IMR-90 (cell line): Measurements from ENCODE around the gene EIF4G3. TPM values are rescaled to one million over a fixed set of nuclear protein-coding genes. Genes with fewer than 3 reads are reported as not detected.

Experiments
- ATAC-seq: fragments of 200-7000 bp; cut with Tn5 transposase; 2 replicates; pipeline ENCODE4 v1.9.1; 2020; ENCODE audit warnings: low read depth, mild to moderate bottlenecking, moderate library complexity
- BruUV-seq: library from RNA; stranded (reverse); fragments of 400-500 nt; replicated peaks from 2 replicates; lab custom pipeline; 2021; lab: Mats Ljungman, UMichigan
- CTCF ChIA-PET: fragments of 300-600 bp; formaldehyde crosslinking; extraction: SDS; loops from one replicate; lab custom pipeline; 2021; ENCODE audit warnings: antibody characterized with exemption; lab: Yijun Ruan, JAX
- POLR2A ChIA-PET: fragments of 300-600 bp; sonication (Branson Sonifier 250); formaldehyde crosslinking; loops from one replicate; lab custom pipeline; 2022; ENCODE audit warnings: antibody characterized with exemption; ENCODE audit not compliant: unreplicated experiment; lab: Charles Lee
- DNase-seq: peaks from one replicate; pipeline ENCODE4 v3.0.0; 2013
- H2AFZ ChIP-seq: replicated peaks from 2 replicates; pipeline ENCODE3; 2013; ENCODE audit warnings: low read length, mild to moderate bottlenecking; ENCODE audit not compliant: poor library complexity
- H2AK5ac ChIP-seq: 2 replicates; pipeline ENCODE4 v1.6.1; 2013; ENCODE audit warnings: low read depth, low read length, inconsistent platforms
- H2AK9ac ChIP-seq: replicated peaks from 2 replicates; pipeline ENCODE3; 2013; ENCODE audit warnings: mild to moderate bottlenecking, low read depth, low read length, moderate library complexity; ENCODE audit not compliant: poor library complexity
- H2BK120ac ChIP-seq: 2 replicates; pipeline ENCODE4 v1.6.1; 2013; ENCODE audit warnings: low read depth, low read length, inconsistent platforms
- H2BK15ac ChIP-seq: 3 replicates; pipeline ENCODE4 v1.6.1; 2013; ENCODE audit warnings: low read depth, low read length, inconsistent platforms
- H2BK20ac ChIP-seq: 2 replicates; pipeline ENCODE4 v1.6.1; 2013; ENCODE audit warnings: low read depth, mild to moderate bottlenecking, inconsistent platforms, low read length, moderate library complexity
- H2BK5ac ChIP-seq: 2 replicates; pipeline ENCODE4 v1.6.1; 2013; ENCODE audit warnings: mild to moderate bottlenecking, low read depth, low read length, inconsistent platforms; ENCODE audit not compliant: poor library complexity, severe bottlenecking
- H3K14ac ChIP-seq: replicated peaks from 2 replicates; pipeline ENCODE4 v1.6.1; 2013; ENCODE audit warnings: low read depth, low read length, inconsistent platforms
- H3K18ac ChIP-seq: 2 replicates; pipeline ENCODE4 v1.6.1; 2013; ENCODE audit warnings: low read depth, low read length, control low read depth
- H3K23ac ChIP-seq: 2 replicates; pipeline ENCODE4 v1.6.1; 2013; ENCODE audit warnings: low read depth, low read length, inconsistent platforms
- H3K27ac ChIP-seq: 2 replicates; pipeline ENCODE4 v1.5.1; 2013; ENCODE audit warnings: mild to moderate bottlenecking, control low read depth, low read length; ENCODE audit not compliant: insufficient read depth
- H3K27me3 ChIP-seq: 2 replicates; pipeline ENCODE4 v1.6.1; 2013; ENCODE audit warnings: low read length; ENCODE audit not compliant: control insufficient read depth, insufficient read depth
- H3K36me3 ChIP-seq: 2 replicates; pipeline ENCODE4 v1.6.1; 2013; ENCODE audit warnings: low read length, mixed read lengths; ENCODE audit not compliant: control insufficient read depth, insufficient read depth
- H3K4ac ChIP-seq: 2 replicates; pipeline ENCODE4 v1.6.1; 2013; ENCODE audit warnings: low read depth, low read length, inconsistent platforms
- H3K4me1 ChIP-seq: 2 replicates; pipeline ENCODE4 v1.6.1; 2013; ENCODE audit warnings: low read length, mixed read lengths; ENCODE audit not compliant: control insufficient read depth, insufficient read depth
- H3K4me2 ChIP-seq: 2 replicates; pipeline ENCODE4 v1.6.1; 2013; ENCODE audit warnings: low read depth, mild to moderate bottlenecking, control low read depth, low read length, moderate library complexity
- H3K4me3 ChIP-seq: 2 replicates; pipeline ENCODE4 v1.5.1; 2013; ENCODE audit warnings: low read depth, mild to moderate bottlenecking, control low read depth, low read length, moderate library complexity; ENCODE audit not compliant: insufficient read depth
- H3K56ac ChIP-seq: 2 replicates; pipeline ENCODE4 v1.6.1; 2013; ENCODE audit warnings: low read length, inconsistent platforms; ENCODE audit not compliant: insufficient read depth; ENCODE audit errors: extremely low read depth
- H3K79me1 ChIP-seq, 2 experiments: 2 replicates each; pipeline ENCODE4 v1.6.1; 2013; ENCODE audit warnings: low read length in 2 of 2, inconsistent platforms in 1 of 2, low read depth in 1 of 2
- H3K9ac ChIP-seq: 2 replicates; pipeline ENCODE4 v1.6.1; 2013; ENCODE audit warnings: low read depth, low read length, control low read depth
- H3K9me1 ChIP-seq: 2 replicates; pipeline ENCODE4 v1.6.1; 2013; ENCODE audit warnings: low read length, inconsistent platforms; ENCODE audit not compliant: insufficient read depth
- H3K9me3 ChIP-seq: 2 replicates; pipeline ENCODE4 v1.6.1; 2013; ENCODE audit warnings: low read length; ENCODE audit not compliant: control insufficient read depth, insufficient read depth
- H4K20me1 ChIP-seq: 2 replicates; pipeline ENCODE4 v1.6.1; 2013; ENCODE audit warnings: low read length, inconsistent platforms; ENCODE audit not compliant: insufficient read depth
- H4K5ac ChIP-seq: 2 replicates; pipeline ENCODE4 v1.6.1; 2013; ENCODE audit warnings: mild to moderate bottlenecking, low read depth, low read length, control low read depth
- H4K8ac ChIP-seq, 2 experiments: 2 replicates each; pipeline ENCODE4 v1.6.1; 2013; ENCODE audit warnings: low read depth in 2 of 2, low read length in 2 of 2, control low read depth in 1 of 2, inconsistent platforms in 1 of 2
- H4K91ac ChIP-seq: 2 replicates; pipeline ENCODE4 v1.6.1; 2013; ENCODE audit warnings: low read depth, low read length, inconsistent platforms; ENCODE audit not compliant: insufficient read depth
- BHLHE40 ChIP-seq: fragments of 150-350 bp; IDR thresholded peaks from 2 replicates; pipeline ENCODE4 v1.6.1; 2016; ENCODE audit warnings: mild to moderate bottlenecking, low read depth, low read length
- CEBPB ChIP-seq: IDR thresholded peaks from 2 replicates; pipeline ENCODE4 v1.6.1; 2012; ENCODE audit warnings: low read depth, low read length, improper control_type of control experiment
- CHD1 ChIP-seq: IDR thresholded peaks from 2 replicates; pipeline ENCODE4 v1.6.1; 2012; ENCODE audit warnings: low read depth, low read length, improper control_type of control experiment
- CTCF ChIP-seq: conservative IDR thresholded peaks from 2 replicates; pipeline ENCODE4 v1.5.1; 2012; ENCODE audit warnings: mild to moderate bottlenecking, low read depth, low read length, improper control_type of control experiment
- ELK1 ChIP-seq: fragments of 150-350 bp; IDR thresholded peaks from 2 replicates; pipeline ENCODE4 v1.6.1; 2016; ENCODE audit warnings: low read depth, mild to moderate bottlenecking, low read length, moderate library complexity, borderline replicate concordance
- FOS ChIP-seq: fragments of 150-350 bp; IDR thresholded peaks from 2 replicates; pipeline ENCODE4 v1.6.1; 2016; ENCODE audit warnings: low read depth, low read length
- MAFK ChIP-seq: IDR thresholded peaks from 2 replicates; pipeline ENCODE4 v1.6.1; 2012; ENCODE audit warnings: low read depth, low read length, improper control_type of control experiment
- MAZ ChIP-seq: IDR thresholded peaks from 2 replicates; pipeline ENCODE4 v1.6.1; 2012; ENCODE audit warnings: low read depth, mild to moderate bottlenecking, low read length, improper control_type of control experiment, moderate library complexity, borderline replicate concordance
- MXI1 ChIP-seq: IDR thresholded peaks from 2 replicates; pipeline ENCODE4 v1.6.1; 2012; ENCODE audit warnings: low read depth, mild to moderate bottlenecking, low read length, moderate library complexity, borderline replicate concordance
- NFE2L2 ChIP-seq: fragments of 150-350 bp; IDR thresholded peaks from 2 replicates; pipeline ENCODE4 v1.6.1; 2016; ENCODE audit warnings: low read depth, mild to moderate bottlenecking, low read length
- POLR2A ChIP-seq: IDR thresholded peaks from 2 replicates; pipeline ENCODE4 v1.6.1; 2012; ENCODE audit warnings: mild to moderate bottlenecking, low read depth, low read length
- RAD21 ChIP-seq: IDR thresholded peaks from 2 replicates; pipeline ENCODE4 v1.6.1; 2012; ENCODE audit warnings: low read length, improper control_type of control experiment
- RCOR1 ChIP-seq: IDR thresholded peaks from 2 replicates; pipeline ENCODE4 v1.6.1; 2012; ENCODE audit warnings: mild to moderate bottlenecking, low read length, improper control_type of control experiment; ENCODE audit not compliant: insufficient replicate concordance
- SMC3 ChIP-seq: fragments of 150-350 bp; IDR thresholded peaks from 2 replicates; pipeline ENCODE4 v1.6.1; 2016; ENCODE audit warnings: low read depth, mild to moderate bottlenecking, antibody characterized with exemption, low read length, moderate library complexity
- USF2 ChIP-seq: fragments of 150-350 bp; IDR thresholded peaks from 2 replicates; pipeline ENCODE4 v1.6.1; 2017; ENCODE audit warnings: mild to moderate bottlenecking, antibody characterized with exemption, low read length, low read depth
- WGBS, 2 experiments: methylation state at CpG; one replicate each; pipeline versions ENCODE4 v1.1.5 to v1.1.7; 2013; ENCODE audit warnings: missing lambda C conversion rate in 2 of 2; ENCODE audit not compliant: insufficient read length in 1 of 2; ENCODE audit errors: extremely low coverage in 2 of 2; 5-methylcytosine and 5-hydroxymethylcytosine counted together
- dilution Hi-C: fragments of 300-500 bp; cut with HindIII; formaldehyde crosslinking; loops from one replicate; pipeline ENCODE4 v1.14.3; 2018; ENCODE audit warnings: low sequenced_read_pairs; ENCODE audit not compliant: unreplicated experiment
- in situ Hi-C: fragments of 300-500 bp; cut with MboI; formaldehyde crosslinking; loops from 3 replicates; pipeline ENCODE4 v1.14.3; 2019; ENCODE audit warnings: low sequenced_read_pairs, inconsistent platforms, mixed read lengths
- intact Hi-C: fragments of 100-400 bp; cut with micrococcal nuclease; formaldehyde crosslinking; loops from 2 replicates; pipeline ENCODE4 v1.10.0; 2022
- polyA plus RNA-seq, 3 experiments: library from polyadenylated mRNA; depleted of rRNA; stranded (reverse); fragments of >200 nt; gene quantifications; 2 replicates each; pipeline ENCODE4 v1.2.3, GENCODE V29; 2012; ENCODE audit warnings: low replicate concordance in 1 of 3
- total RNA-seq: library from RNA; depleted of rRNA; stranded (reverse); fragments of >200 nt; gene quantifications from 2 replicates; pipeline ENCODE4 v1.2.3, GENCODE V29; 2012

EIF4G3 gene
- total and polyA plus RNA-seq, 2 of the 4 experiments (the other 2 are of a cell fraction): 25.8 to 49.2 TPM

GRCh38 chr1:20899154-20899972 lies 277.3 kb downstream of the EIF4G3 start:
- CTCF ChIA-PET: no interaction called here
- Histone ChIP-seq H3K23ac (no peak overlapping the region), H2BK20ac (no peak overlapping the region), H4K5ac (no peak overlapping the region), H2AFZ (no peak overlapping the region), H3K27me3 (no peaks in the 10 kb centered on the region), H3K9ac (no peak overlapping the region), H2AK9ac (no peak overlapping the region), H3K79me1 (peaks cover 3 to 20% of the 10 kb centered on the region in 2 experiments; a peak in 2 of 4 replicates), H3K4me3 (no peak overlapping the region), H3K14ac (no peak overlapping the region), H3K9me3 (no peaks in the 10 kb centered on the region), H3K36me3 (peaks cover 11% of the 10 kb centered on the region; the same call in 1 of the 2 replicates), H3K9me1 (no peaks in the 10 kb centered on the region; the same call in 1 of the 2 replicates), H2AK5ac (no peak overlapping the region), H2BK120ac (no peak overlapping the region), H3K56ac (no peak overlapping the region), H3K4me2 (no peak overlapping the region), H3K18ac (no peak overlapping the region), H2BK5ac (no peak overlapping the region), H4K91ac (no peak overlapping the region), H2BK15ac (no peak overlapping the region), H3K4me1 (no peaks in the 10 kb centered on the region), H3K4ac (no peak overlapping the region), H4K8ac (no peak overlapping the region), H4K20me1 (peaks cover 4% of the 10 kb centered on the region; the same call in 1 of the 2 replicates), H3K27ac (no peak overlapping the region)
- dilution Hi-C loops (no loop called here), intact Hi-C loops (no loop called here), in situ Hi-C loops (no loop called here)
- WGBS, 2 experiments: 100% methylated on average over 2 of the region's 5 CpGs; no CpG with 5 or more reads in 1 of the 2 experiments
- ATAC-seq: no peak
- DNase-seq: no peak
- no TSS peak for BruUV-seq
- POLR2A ChIA-PET: no interaction called here
- TF ChIP-seq RAD21 (no peak), FOS (no peak), MAZ (no peak), BHLHE40 (no peak), RCOR1 (no peak), CEBPB (no peak), SMC3 (no peak), CTCF (no peak), USF2 (no peak), MXI1 (no peak), CHD1 (no peak), MAFK (no peak), POLR2A (no peak), ELK1 (no peak), NFE2L2 (no peak)
